ENCODE results near the gene MOB3C. TPM values are rescaled to one million over a fixed set of nuclear protein-coding genes. Genes with fewer than 3 reads are reported as not detected.

The MOB3C gene
- total and polyA plus RNA-seq, 7 experiments from 2014 or later, result 9.3 to 25.8 (median 21.7) TPM

- CTCF ChIA-PET, result no interaction called here
- intact Hi-C loops (cut with micrococcal nuclease), result no loop called here
- Mint-ChIP-seq H3K36me3 (peaks cover 18 to 34% (median 28%) of the 10 kb centered on the region in 5 donors), H3K4me3 (no peak overlapping the region), H3K27me3 (no peaks in the 10 kb centered on the region), H3K27ac (no peak overlapping the region), H3K4me1 (no peaks in the 10 kb centered on the region), H3K9me3 (no peaks in the 10 kb centered on the region)
- H3K27ac ChIP-seq (ENCODE audit: low read depth, low read length), result no peak overlapping the region
- H3K27me3 ChIP-seq (ENCODE audit: control insufficient read depth in 2 of 2, insufficient read depth in 2 of 2, low read length in 2 of 2), result no peaks in the 10 kb centered on the region
- no peaks in the 10 kb centered on the region for H3K4me1 ChIP-seq (ENCODE audit: control insufficient read depth in 2 of 2, insufficient read depth in 2 of 2, low read length in 2 of 2)
- H3K36me3 ChIP-seq (ENCODE audit: control insufficient read depth in 2 of 3, insufficient read depth in 3 of 3, low read length in 3 of 3), result peaks cover 0 to 26% (median 0%) of the 10 kb centered on the region in 3 experiments
- no peak overlapping the region for H3K4me3 ChIP-seq (ENCODE audit: low read length)
- H3K9me3 ChIP-seq (ENCODE audit: control insufficient read depth in 2 of 3, low read length in 3 of 3), result no peaks in the 10 kb centered on the region
- DNase-seq (no peak), ATAC-seq (no peak)
- POLR2A ChIA-PET, result no interaction called here
These were observed 26.8 kb upstream of the MOB3C start for GRCh38 chr1:46643368-46643775.

- Mint-ChIP-seq H3K4me3 (no peak overlapping the region), H3K27ac (no peak overlapping the region), H3K9me3 (no peaks in the 10 kb centered on the region), H3K27me3 (no peaks in the 10 kb centered on the region), H3K4me1 (no peaks in the 10 kb centered on the region), H3K36me3 (peaks cover 14 to 29% (median 23%) of the 10 kb centered on the region in 5 donors)
- Histone ChIP-seq H3K9me3 (ENCODE audit: control insufficient read depth in 2 of 3, low read length in 3 of 3) (no peaks in the 10 kb centered on the region), H3K27me3 (ENCODE audit: control insufficient read depth in 2 of 2, insufficient read depth in 2 of 2, low read length in 2 of 2) (no peaks in the 10 kb centered on the region), H3K4me3 (ENCODE audit: low read length) (no peak overlapping the region), H3K27ac (ENCODE audit: low read depth, low read length) (no peak overlapping the region), H3K4me1 (ENCODE audit: control insufficient read depth in 2 of 2, insufficient read depth in 2 of 2, low read length in 2 of 2) (no peaks in the 10 kb centered on the region), H3K36me3 (ENCODE audit: control insufficient read depth in 2 of 3, insufficient read depth in 3 of 3, low read length in 3 of 3) (peaks cover 0 to 30% (median 0%) of the 10 kb centered on the region in 3 experiments)
- no peak for ATAC-seq
- intact Hi-C loops (cut with micrococcal nuclease), result no loop called here
- ChIA-PET POLR2A (no interaction called here), CTCF (no interaction called here)
- DNase-seq, result no peak
These were observed 25.6 kb upstream of the MOB3C start for GRCh38 chr1:46642115-46642680.

GRCh38 chr1:46639547-46639946 is 22.9 kb upstream of the MOB3C start:
- Histone ChIP-seq H3K27me3 (ENCODE audit: control insufficient read depth in 2 of 2, insufficient read depth in 2 of 2, low read length in 2 of 2) (no peaks in the 10 kb centered on the region), H3K27ac (ENCODE audit: low read depth, low read length) (no peak overlapping the region), H3K36me3 (ENCODE audit: control insufficient read depth in 2 of 3, insufficient read depth in 3 of 3, low read length in 3 of 3) (peaks cover 0 to 42% (median 7%) of the 10 kb centered on the region in 3 experiments), H3K9me3 (ENCODE audit: control insufficient read depth in 2 of 3, low read length in 3 of 3) (no peaks in the 10 kb centered on the region), H3K4me1 (ENCODE audit: control insufficient read depth in 2 of 2, insufficient read depth in 2 of 2, low read length in 2 of 2) (no peaks in the 10 kb centered on the region), H3K4me3 (ENCODE audit: low read length) (no peak overlapping the region)
- Mint-ChIP-seq H3K4me1 (peaks cover 0 to 5% (median 0%) of the 10 kb centered on the region in 7 donors), H3K4me3 (no peak overlapping the region), H3K27ac (no peak overlapping the region), H3K27me3 (no peaks in the 10 kb centered on the region), H3K36me3 (peaks cover 4 to 46% (median 29%) of the 10 kb centered on the region in 5 donors), H3K9me3 (no peaks in the 10 kb centered on the region)
- POLR2A ChIA-PET, result no interaction called here
- CTCF ChIA-PET, result no interaction called here
- no peak for DNase-seq
- intact Hi-C loops (cut with micrococcal nuclease), result no loop called here
- no peak for ATAC-seq

- Histone ChIP-seq H3K4me1 (ENCODE audit: control insufficient read depth in 2 of 2, insufficient read depth in 2 of 2, low read length in 2 of 2) (no peaks in the 10 kb centered on the region), H3K4me3 (ENCODE audit: low read length) (no peak overlapping the region), H3K36me3 (ENCODE audit: control insufficient read depth in 2 of 3, insufficient read depth in 3 of 3, low read length in 3 of 3) (peaks cover 0 to 42% (median 10%) of the 10 kb centered on the region in 3 experiments), H3K9me3 (ENCODE audit: control insufficient read depth in 2 of 3, low read length in 3 of 3) (no peaks in the 10 kb centered on the region), H3K27ac (ENCODE audit: low read depth, low read length) (no peak overlapping the region), H3K27me3 (ENCODE audit: control insufficient read depth in 2 of 2, insufficient read depth in 2 of 2, low read length in 2 of 2) (no peaks in the 10 kb centered on the region)
- ATAC-seq, result no peak
- Mint-ChIP-seq H3K27me3 (no peaks in the 10 kb centered on the region), H3K4me1 (peaks cover 0 to 5% (median 0%) of the 10 kb centered on the region in 7 donors), H3K4me3 (no peak overlapping the region), H3K27ac (peak overlapping the region in 2 of 9 donors; percentile 7 to 19), H3K36me3 (peaks cover 4 to 52% (median 31%) of the 10 kb centered on the region in 5 donors), H3K9me3 (no peaks in the 10 kb centered on the region)
- ChIA-PET CTCF (no interaction called here), POLR2A (no interaction called here)
- intact Hi-C loops (cut with micrococcal nuclease), result no loop called here
- DNase-seq, result no peak
These were observed 22.3 kb upstream of the MOB3C start for GRCh38 chr1:46638921-46639320.

- ChIA-PET POLR2A (interaction anchor here (0.6 kb wide), 1 partner anchor 103 kb away, joined by 3 read pairs; no protein-coding TSS in a partner anchor), CTCF (no interaction called here)
- H3K4me3 ChIP-seq (ENCODE audit: low read length), result no peak overlapping the region
- ATAC-seq (no peak), DNase-seq (no peak)
- peak overlapping the region in 2 of 9 donors; percentile 15 to 28 for H3K27ac Mint-ChIP-seq
- H3K9me3 ChIP-seq (ENCODE audit: control insufficient read depth in 2 of 3, low read length in 3 of 3), result no peaks in the 10 kb centered on the region
- H3K36me3 Mint-ChIP-seq, result peaks cover 4 to 66% (median 31%) of the 10 kb centered on the region in 5 donors
- H3K4me1 ChIP-seq (ENCODE audit: control insufficient read depth in 2 of 2, insufficient read depth in 2 of 2, low read length in 2 of 2), result no peaks in the 10 kb centered on the region
- no peak overlapping the region for H3K4me3 Mint-ChIP-seq
- H3K36me3 ChIP-seq (ENCODE audit: control insufficient read depth in 2 of 3, insufficient read depth in 3 of 3, low read length in 3 of 3), result peaks cover 0 to 47% (median 10%) of the 10 kb centered on the region in 3 experiments
- no peak overlapping the region for H3K27ac ChIP-seq (ENCODE audit: low read depth, low read length)
- no peaks in the 10 kb centered on the region for H3K27me3 ChIP-seq (ENCODE audit: control insufficient read depth in 2 of 2, insufficient read depth in 2 of 2, low read length in 2 of 2)
- intact Hi-C loops (cut with micrococcal nuclease), result no loop called here
- peaks cover 0 to 5% (median 0%) of the 10 kb centered on the region in 7 donors for H3K4me1 Mint-ChIP-seq
- no peaks in the 10 kb centered on the region for H3K27me3 Mint-ChIP-seq
- no peaks in the 10 kb centered on the region for H3K9me3 Mint-ChIP-seq
These were observed 21.0 kb upstream of the MOB3C start for GRCh38 chr1:46637444-46638083.

GRCh38 chr1:46635205-46635604 is 18.6 kb upstream of the MOB3C start:
- Histone ChIP-seq H3K27ac (ENCODE audit: low read depth, low read length) (no peak overlapping the region), H3K4me3 (ENCODE audit: low read length) (no peak overlapping the region), H3K36me3 (ENCODE audit: control insufficient read depth in 2 of 3, insufficient read depth in 3 of 3, low read length in 3 of 3) (peaks cover 0 to 42% (median 10%) of the 10 kb centered on the region in 3 experiments), H3K4me1 (ENCODE audit: control insufficient read depth in 2 of 2, insufficient read depth in 2 of 2, low read length in 2 of 2) (no peaks in the 10 kb centered on the region), H3K27me3 (ENCODE audit: control insufficient read depth in 2 of 2, insufficient read depth in 2 of 2, low read length in 2 of 2) (no peaks in the 10 kb centered on the region), H3K9me3 (ENCODE audit: control insufficient read depth in 2 of 3, low read length in 3 of 3) (no peaks in the 10 kb centered on the region)
- peaks cover 0 to 66% (median 28%) of the 10 kb centered on the region in 5 donors for H3K36me3 Mint-ChIP-seq
- H3K4me3 Mint-ChIP-seq, result no peak overlapping the region
- H3K27ac Mint-ChIP-seq, result peak overlapping the region in 2 of 9 donors; percentile 27 to 32
- ChIA-PET CTCF (no interaction called here), POLR2A (interaction anchor here (1.0 kb wide), 1 partner anchor 31 kb away, joined by 3 read pairs; the partner anchor contains the start of gene MKNK1)
- peaks cover 0 to 5% (median 0%) of the 10 kb centered on the region in 7 donors for H3K4me1 Mint-ChIP-seq
- intact Hi-C loops (cut with micrococcal nuclease), result no loop called here
- H3K27me3 Mint-ChIP-seq, result no peaks in the 10 kb centered on the region
- peaks cover 0 to 1% (median 0%) of the 10 kb centered on the region in 11 donors for H3K9me3 Mint-ChIP-seq
- DNase-seq, result no peak
- no peak for ATAC-seq

Measured in naive thymus-derived CD4-positive, alpha-beta T cell (primary cell).